Measurements from ENCODE around the gene ABCA7.

DNA sequence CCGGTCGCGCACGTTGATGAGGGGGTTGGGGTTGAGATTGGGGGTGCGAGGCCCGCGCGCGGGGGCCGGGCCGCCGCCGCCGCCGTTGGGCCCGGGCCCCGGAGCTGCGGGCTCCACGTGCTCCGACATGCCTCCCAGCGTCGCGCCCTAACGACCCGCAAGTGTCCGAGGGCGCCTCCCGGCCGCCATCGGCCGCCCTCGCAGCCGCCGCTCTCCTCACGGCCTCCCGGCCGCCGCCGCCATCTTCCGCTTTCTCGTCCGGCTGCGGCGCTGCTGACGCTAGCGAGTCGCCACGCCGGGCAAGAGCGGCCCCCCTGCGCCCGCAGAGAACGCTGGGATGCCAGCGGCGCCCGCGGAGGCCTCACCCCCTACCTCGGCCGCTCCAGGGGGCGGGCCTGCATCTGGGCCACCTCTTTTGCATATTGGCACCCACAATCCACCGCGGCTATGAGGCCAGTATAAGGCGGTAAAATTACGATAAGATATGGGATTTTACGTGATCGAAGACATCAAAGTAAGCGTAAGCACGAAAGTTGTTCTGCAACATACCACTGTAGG is 19.0 kb upstream of the ABCA7 start, which contains the start of gene TMEM259:
- TF ChIP-seq, protein P1, sequence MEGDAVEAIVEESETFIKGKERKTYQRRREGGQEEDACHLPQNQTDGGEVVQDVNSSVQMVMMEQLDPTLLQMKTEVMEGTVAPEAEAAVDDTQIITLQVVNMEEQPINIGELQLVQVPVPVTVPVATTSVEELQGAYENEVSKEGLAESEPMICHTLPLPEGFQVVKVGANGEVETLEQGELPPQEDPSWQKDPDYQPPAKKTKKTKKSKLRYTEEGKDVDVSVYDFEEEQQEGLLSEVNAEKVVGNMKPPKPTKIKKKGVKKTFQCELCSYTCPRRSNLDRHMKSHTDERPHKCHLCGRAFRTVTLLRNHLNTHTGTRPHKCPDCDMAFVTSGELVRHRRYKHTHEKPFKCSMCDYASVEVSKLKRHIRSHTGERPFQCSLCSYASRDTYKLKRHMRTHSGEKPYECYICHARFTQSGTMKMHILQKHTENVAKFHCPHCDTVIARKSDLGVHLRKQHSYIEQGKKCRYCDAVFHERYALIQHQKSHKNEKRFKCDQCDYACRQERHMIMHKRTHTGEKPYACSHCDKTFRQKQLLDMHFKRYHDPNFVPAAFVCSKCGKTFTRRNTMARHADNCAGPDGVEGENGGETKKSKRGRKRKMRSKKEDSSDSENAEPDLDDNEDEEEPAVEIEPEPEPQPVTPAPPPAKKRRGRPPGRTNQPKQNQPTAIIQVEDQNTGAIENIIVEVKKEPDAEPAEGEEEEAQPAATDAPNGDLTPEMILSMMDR (IDR thresholded peaks at IDR 0.05; ENCODE audit: low read depth, low read length) = no peak
- no peak for TF ChIP-seq EZH2phosphoT487 (IDR thresholded peaks at IDR 0.05; ENCODE audit: low read depth)

Data from OCI-LY3 (cell line).